Lung (tissue), 12 donors: ENCODE results near the gene C12orf75. TPM values are rescaled to one million over a fixed set of nuclear protein-coding genes. Genes with fewer than 3 reads are reported as not detected.

Experiments used
- ATAC-seq: fragments of 200-7000 bp; cut with Tn5 transposase; one replicate; pipeline ENCODE4 v1.9.1; 2020; ENCODE audit warnings: moderate number of reproducible peaks; ENCODE audit not compliant: insufficient read depth, low FRiP score
- DNase-seq, 3 donors: peaks; one replicate each; pipeline ENCODE4 v3.0.0-alpha.2; 2013 to 2017
- H3K27ac ChIP-seq, 2 donors: one replicate each; pipeline ENCODE4 v1.5.1; 2013; ENCODE audit warnings: mild to moderate bottlenecking in 2 of 2, moderate library complexity in 2 of 2, control low read depth in 1 of 2, inconsistent platforms in 1 of 2, low read depth in 1 of 2, low read length in 1 of 2
- H3K27me3 ChIP-seq, 3 donors: one replicate each; pipeline ENCODE4 v1.5.1; 2013; ENCODE audit warnings: low read length in 2 of 3; ENCODE audit not compliant: control insufficient read depth in 3 of 3, insufficient read depth in 3 of 3
- H3K36me3 ChIP-seq, 4 donors: one replicate each; pipeline ENCODE4 v1.5.1; 2013; ENCODE audit warnings: low read length in 4 of 4, mild to moderate bottlenecking in 1 of 4, moderate library complexity in 1 of 4; ENCODE audit not compliant: control insufficient read depth in 4 of 4, insufficient read depth in 4 of 4
- H3K4me1 ChIP-seq, 5 donors: one replicate each; pipeline ENCODE4 v1.5.1; 2013; ENCODE audit warnings: low read length in 5 of 5, mild to moderate bottlenecking in 2 of 5, moderate library complexity in 1 of 5; ENCODE audit not compliant: control insufficient read depth in 5 of 5, insufficient read depth in 5 of 5
- H3K4me3 ChIP-seq: one replicate; pipeline ENCODE4 v1.5.1; 2013; ENCODE audit warnings: mild to moderate bottlenecking, control low read depth, moderate library complexity
- H3K9ac ChIP-seq, 2 donors: one replicate each; pipeline ENCODE4 v1.5.1; 2013; ENCODE audit warnings: low read length in 2 of 2, control low read depth in 1 of 2; ENCODE audit not compliant: insufficient read depth in 1 of 2
- H3K9me3 ChIP-seq, 4 donors: one replicate each; pipeline ENCODE4 v1.5.1; 2013; ENCODE audit warnings: low read length in 3 of 4, mild to moderate bottlenecking in 1 of 4, moderate library complexity in 1 of 4; ENCODE audit not compliant: control insufficient read depth in 4 of 4, insufficient read depth in 3 of 4
- CTCF ChIP-seq: IDR thresholded peaks from 2 replicates; pipeline ENCODE4 v1.5.1; 2012; ENCODE audit warnings: mild to moderate bottlenecking; ENCODE audit errors: control extremely low read depth, extremely low read depth
- WGBS, 2 donors: extraction: QIAGEN DNeasy Blood & Tissue Kit; methylation state at CpG; one replicate each; pipeline ENCODE4 v1.1.7; 2013; 5-methylcytosine and 5-hydroxymethylcytosine counted together
- polyA plus RNA-seq, 2 donors: library from polyadenylated mRNA; stranded (reverse); fragments of 200-250 nt; gene quantifications; one replicate each; pipeline ENCODE4 v1.2.1, GENCODE V29; 2013
- total RNA-seq, 2 donors: library from RNA; depleted of rRNA in 1 of 2; stranded (reverse); fragments of >200 nt in 1 of 2; gene quantifications; one replicate each; pipeline ENCODE4 v1.2.1, GENCODE V29; 2014 to 2021
- donor health status: control.
- donor health status: control.
- donor health status: Bipolar disorder and iron deficiency.
- donor health status: healthy.
- donor health status: DM: yes; HTN: yes; CAD: no.

The C12orf75 gene
- total and polyA plus RNA-seq, 4 donors: 7.0 to 26.7 (median 17.2) TPM

GRCh38 chr12:105352940-105353635 lies 22.6 kb downstream of the C12orf75 start:
- no peak for ATAC-seq

GRCh38 chr12:105355752-105356151 lies 25.3 kb downstream of the C12orf75 start:
- TF ChIP-seq CTCF: no peak
- ATAC-seq (no peak), DNase-seq (no peak)
- Histone ChIP-seq H3K4me1 (peaks cover 0 to 3% (median 0%) of the 10 kb centered on the region in 5 donors), H3K4me3 (no peak overlapping the region), H3K27ac (no peak overlapping the region), H3K36me3 (no peaks in the 10 kb centered on the region), H3K9ac (no peak overlapping the region), H3K9me3 (peaks cover 0 to 3% (median 0%) of the 10 kb centered on the region in 4 donors), H3K27me3 (no peaks in the 10 kb centered on the region)

More at GRCh38 chr12:105352940-105353635, 22.6 kb downstream of the C12orf75 start:
- no peaks in the 10 kb centered on the region for H3K27me3 ChIP-seq
- peaks cover 0 to 3% (median 0%) of the 10 kb centered on the region in 4 donors for H3K9me3 ChIP-seq
- WGBS, 2 donors: 81 to 84% methylated on average over 9 of the region's 9 CpGs
- no peak overlapping the region for H3K9ac ChIP-seq
- no peaks in the 10 kb centered on the region for H3K36me3 ChIP-seq
- no peak for TF ChIP-seq CTCF
- H3K4me1 ChIP-seq: peaks cover 0 to 3% (median 0%) of the 10 kb centered on the region in 5 donors
- no peak for DNase-seq
- H3K27ac ChIP-seq: no peak overlapping the region
- H3K4me3 ChIP-seq: no peak overlapping the region

GRCh38 chr12:105357162-105357691 lies 26.7 kb downstream of the C12orf75 start:
- no peaks in the 10 kb centered on the region for H3K27me3 ChIP-seq
- DNase-seq (no peak), ATAC-seq (no peak)
- no peak for TF ChIP-seq CTCF
- H3K4me1 ChIP-seq: peaks cover 0 to 3% (median 0%) of the 10 kb centered on the region in 5 donors
- H3K9me3 ChIP-seq: peaks cover 0 to 2% (median 0%) of the 10 kb centered on the region in 4 donors
- H3K27ac ChIP-seq: no peak overlapping the region
- no peak overlapping the region for H3K4me3 ChIP-seq
- WGBS, 2 donors: 68 to 80% methylated on average over 6 of the region's 6 CpGs
- H3K36me3 ChIP-seq: no peaks in the 10 kb centered on the region
- no peak overlapping the region for H3K9ac ChIP-seq

GRCh38 chr12:105358789-105359188 lies 28.3 kb downstream of the C12orf75 start:
- no peak for TF ChIP-seq CTCF
- no peak overlapping the region for H3K4me3 ChIP-seq
- 77 to 80% methylated on average over 7 of the region's 7 CpGs for WGBS, 2 donors
- H3K9ac ChIP-seq: no peak overlapping the region
- H3K27ac ChIP-seq: no peak overlapping the region
- ATAC-seq (no peak), DNase-seq (no peak)
- H3K9me3 ChIP-seq: peaks cover 0 to 2% (median 0%) of the 10 kb centered on the region in 4 donors
- H3K36me3 ChIP-seq: no peaks in the 10 kb centered on the region
- H3K27me3 ChIP-seq: no peaks in the 10 kb centered on the region
- H3K4me1 ChIP-seq: no peaks in the 10 kb centered on the region
